NCI-H82 (cell line): ENCODE results near the gene SMC3.
A peak's percentile ranks its signal among the peaks of the same experiment; 100 is the strongest.

ENCODE experiments used
- DNase-seq: peaks from one replicate; lab custom pipeline; 2025; lab: John Stamatoyannopoulos, UW

SMC3 gene

GRCh38 chr10:110546077-110546476 lies 21.4 kb upstream of the SMC3 start:
- no peak for DNase-seq

GRCh38 chr10:110546499-110547110 lies 20.9 kb upstream of the SMC3 start:
- DNase-seq = no peak

DNA sequence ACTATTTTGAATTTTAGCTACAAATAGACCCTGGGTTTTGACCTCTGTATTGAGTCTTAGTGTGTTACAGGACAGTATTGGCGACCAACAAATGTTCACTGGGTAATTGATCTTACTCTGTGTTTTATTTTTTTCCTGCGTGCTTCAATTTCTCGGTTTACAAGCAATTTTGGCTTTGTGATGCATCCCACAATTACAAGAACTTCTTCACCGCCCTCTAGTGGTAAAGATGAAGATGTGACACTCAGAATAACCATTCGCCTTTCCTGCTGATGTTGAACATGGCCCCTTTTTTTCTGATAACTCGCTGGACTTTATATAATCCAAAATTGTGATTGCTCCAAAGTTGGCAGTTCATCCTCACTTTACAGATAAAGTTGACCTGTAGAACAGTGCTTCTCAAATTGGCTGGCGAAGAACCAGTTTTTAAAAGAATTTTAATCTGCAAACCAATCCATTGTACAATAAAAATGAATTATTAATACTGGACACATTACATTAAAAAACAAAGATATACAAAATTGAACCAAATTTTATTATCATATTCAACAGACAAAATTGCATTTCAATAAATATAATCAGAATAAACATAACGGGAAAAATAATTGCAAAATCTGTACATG lies 20.2 kb upstream of the SMC3 start:
- peak; percentile 69 for DNase-seq

GRCh38 chr10:110548002-110548401 lies 19.5 kb upstream of the SMC3 start:
- DNase-seq = no peak

- no peak for DNase-seq
Measured at GRCh38 chr10:110549211-110549610, 18.3 kb upstream of the SMC3 start.

DNA sequence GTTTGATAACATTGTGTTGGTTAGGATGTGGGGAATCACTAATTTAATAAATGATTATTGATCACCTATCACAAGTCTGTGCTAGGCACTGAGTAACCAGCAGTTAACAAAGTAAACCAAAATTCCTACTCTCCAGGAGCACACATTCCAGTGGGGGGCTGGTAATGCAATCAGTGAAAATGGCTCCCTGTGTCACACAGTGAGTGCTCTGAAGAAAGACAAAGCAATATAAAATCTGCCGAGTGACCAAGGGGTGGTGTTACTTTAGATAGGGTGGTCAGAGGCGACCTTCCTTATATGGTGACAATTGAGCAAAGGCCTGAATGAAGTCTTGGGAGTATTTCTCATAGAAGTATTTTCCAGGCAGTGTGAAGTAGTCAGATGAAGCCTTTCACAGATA lies 13.6 kb upstream of the SMC3 start:
- no peak for DNase-seq

GRCh38 chr10:110556296-110556695 lies 11.2 kb upstream of the SMC3 start:
- no peak for DNase-seq

DNA sequence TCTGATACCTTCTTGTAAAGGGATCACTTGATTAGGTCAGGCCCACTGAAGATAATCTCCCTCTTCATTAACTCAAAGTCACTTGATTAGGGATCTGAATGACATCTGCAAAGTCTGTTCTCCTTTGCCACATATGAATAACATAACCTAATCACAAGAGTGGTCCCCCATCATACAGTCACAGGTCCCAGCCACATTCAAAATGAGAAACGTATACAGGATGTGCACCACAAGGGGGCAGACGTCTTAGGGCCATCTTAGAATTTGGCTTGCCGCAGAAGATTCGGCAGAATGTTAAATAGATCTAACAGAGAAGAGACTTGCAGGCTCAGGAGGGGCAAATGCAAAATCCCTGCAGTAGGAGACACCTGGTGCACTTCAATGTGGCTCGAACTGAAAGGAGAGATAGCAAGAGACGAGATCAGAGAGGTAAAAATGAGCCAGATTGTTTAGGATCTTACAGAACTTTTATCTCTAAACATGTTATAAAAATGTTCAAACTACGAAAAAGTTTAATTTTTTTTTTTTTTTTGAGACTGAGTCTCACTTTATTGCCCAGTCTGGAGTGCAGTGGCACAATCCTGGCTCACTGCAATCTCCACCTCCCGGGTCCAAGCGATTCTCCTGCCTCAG lies 10.4 kb upstream of the SMC3 start:
- DNase-seq = peak; percentile 86

DNA sequence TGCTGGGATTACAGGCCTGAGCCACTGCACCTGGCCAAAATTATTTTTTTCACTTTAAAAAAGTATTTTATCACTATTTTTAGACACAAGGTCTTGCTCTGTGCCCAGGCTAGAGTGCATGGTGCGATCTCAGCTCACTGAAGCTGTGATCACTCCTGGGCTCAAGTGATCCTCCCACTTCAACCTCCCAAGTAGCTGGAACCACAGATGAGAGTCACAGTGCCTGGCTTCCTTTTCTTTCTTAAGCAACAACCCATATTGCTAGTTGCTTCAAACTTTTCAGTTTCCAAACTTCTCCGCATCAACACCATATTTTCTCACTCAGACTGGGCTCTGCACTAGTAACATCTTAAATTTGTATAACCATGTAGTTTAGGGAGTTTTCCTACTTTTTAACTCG lies 9.5 kb upstream of the SMC3 start:
- DNase-seq = no peak

DNA sequence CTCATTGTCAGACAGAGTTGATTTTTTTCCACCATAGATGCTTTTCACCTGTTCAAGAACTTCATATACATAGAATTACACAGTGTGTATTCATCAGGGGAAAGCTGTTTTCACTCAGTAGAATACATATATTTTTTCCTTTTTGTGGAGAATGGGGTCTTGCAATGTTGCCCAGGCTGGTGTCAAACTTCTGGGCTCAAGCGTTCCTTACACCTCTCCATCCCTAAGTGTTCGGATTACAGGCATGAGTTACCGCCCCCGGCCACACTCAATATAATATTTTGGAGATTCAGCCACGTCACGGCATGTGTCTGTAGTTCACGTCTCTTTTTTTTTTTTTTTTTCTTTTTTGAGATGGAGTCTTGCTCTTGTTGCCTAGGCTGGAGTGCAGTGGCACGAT lies 7.5 kb upstream of the SMC3 start:
- DNase-seq = no peak

- DNase-seq = no peak
Measured at GRCh38 chr10:110561292-110561691, 6.2 kb upstream of the SMC3 start.

DNA sequence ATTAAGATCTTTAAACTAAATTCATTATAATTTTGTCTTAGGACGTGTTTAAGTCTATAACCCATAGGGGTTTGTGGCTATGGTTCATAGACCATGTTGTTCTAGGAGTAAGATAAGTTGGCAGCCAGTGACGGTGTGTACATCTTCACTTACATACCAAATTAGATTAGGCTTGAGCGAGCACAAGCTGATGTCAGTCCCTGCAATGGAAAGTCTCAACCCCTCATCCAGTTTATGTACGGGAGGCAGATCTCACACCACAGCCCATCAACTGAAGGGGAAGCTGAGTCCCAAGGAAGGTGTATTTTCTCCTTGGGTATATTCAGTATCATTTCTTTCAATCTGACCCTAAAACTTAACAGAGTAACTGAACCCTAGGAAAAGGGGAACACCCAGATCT lies 5.1 kb upstream of the SMC3 start:
- peak; percentile 69 for DNase-seq

DNA sequence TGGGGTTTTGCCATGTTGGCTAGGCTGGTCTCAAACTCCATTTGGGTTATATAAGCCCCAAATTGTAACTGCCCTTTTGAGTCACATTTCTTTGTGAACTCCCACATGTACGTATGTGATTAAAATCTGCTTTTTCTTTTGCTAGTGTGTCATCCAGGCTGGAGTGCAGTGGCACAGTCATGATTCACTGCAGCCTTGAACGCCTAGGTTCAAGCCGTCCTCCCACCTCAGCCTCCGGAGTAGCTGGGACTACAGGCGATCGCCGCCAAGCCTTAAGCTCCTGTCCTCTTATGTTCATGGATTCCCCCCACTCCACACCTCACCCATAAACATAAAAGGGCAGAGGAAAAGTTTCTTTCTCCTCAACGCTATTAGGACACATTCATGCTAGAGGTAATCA lies 4.4 kb upstream of the SMC3 start:
- DNase-seq = peak; percentile 8

DNA sequence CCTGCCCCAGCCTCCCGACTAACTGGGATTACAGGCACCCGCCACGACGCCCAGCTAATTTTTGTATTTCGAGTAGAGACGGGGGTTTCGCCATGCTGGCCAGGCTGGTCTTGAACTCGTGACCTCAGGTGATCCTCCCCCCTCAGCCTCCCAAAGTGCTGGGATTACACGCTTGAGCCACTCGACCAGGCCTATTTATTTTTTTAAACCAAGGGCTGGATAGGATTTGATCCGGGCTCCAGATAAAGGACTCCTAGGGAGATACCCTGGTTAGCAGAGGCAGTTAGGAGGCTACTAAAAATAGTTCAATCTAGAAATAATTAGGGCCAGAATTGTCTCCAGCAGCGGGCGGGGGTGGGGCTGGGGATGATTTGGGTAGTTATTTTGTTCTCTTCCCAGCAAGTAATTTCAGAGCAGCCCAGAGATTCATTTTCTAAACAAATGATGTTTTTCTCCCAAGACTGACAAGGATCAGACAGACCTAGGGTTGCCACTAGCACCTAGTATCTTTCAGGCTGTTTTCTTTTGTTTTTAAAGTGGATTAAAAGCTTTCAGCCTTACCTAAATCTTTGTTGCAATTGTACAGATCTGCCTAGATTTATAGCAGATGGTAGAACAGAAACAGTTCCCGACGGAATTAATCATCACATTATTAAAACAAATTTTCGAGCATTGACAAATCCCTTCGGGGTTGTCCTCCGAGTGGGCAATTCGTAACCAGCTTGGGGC lies 859 bp upstream of the SMC3 start:
- DNase-seq = peak; percentile 72

- peak; percentile 61 for DNase-seq
Measured at GRCh38 chr10:110568055-110568735, 700 bp downstream of the SMC3 start.

DNA sequence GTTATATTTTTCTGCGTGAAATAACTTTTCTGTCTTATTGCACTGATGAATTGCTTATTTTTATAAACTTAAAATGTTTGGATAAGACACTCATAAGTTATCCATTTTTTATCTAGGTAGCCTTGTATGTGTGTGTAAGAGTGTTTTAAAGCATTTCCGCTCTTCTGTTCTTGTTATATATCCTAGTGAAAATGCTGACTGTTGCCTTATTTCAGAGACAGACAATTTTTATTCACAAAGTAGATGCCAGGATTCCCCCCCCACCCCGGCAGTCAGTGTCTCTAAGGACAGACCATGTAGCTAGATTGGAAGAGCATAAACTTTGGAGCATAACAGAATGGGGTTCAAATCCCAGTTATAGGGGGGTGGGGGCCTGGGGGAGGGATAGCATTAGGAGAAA lies 1.6 kb downstream of the SMC3 start:
- DNase-seq = no peak

GRCh38 chr10:110569736-110570135 lies 2.2 kb downstream of the SMC3 start:
- DNase-seq = peak; percentile 13

GRCh38 chr10:110571093-110571743 lies 3.7 kb downstream of the SMC3 start:
- peak; percentile 29 for DNase-seq

DNA sequence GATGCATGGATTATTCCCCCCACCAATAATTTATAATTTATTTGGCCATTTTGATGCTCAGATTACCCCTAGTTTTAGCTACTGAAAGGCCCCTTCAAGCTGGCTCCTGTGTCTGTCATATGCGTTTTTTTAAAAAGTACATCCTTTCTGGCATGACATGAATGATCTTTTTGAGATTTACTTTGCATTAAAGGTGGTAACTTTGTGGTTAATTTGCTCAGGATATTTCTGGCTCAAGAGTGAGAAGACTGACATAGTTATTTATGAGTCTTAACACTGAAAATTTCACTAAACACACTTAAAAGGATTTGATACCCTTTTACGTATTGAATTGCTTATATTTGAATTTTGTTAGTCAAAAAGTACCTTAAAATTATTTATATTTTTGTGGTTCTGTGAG lies 5.4 kb downstream of the SMC3 start:
- DNase-seq = no peak

DNA sequence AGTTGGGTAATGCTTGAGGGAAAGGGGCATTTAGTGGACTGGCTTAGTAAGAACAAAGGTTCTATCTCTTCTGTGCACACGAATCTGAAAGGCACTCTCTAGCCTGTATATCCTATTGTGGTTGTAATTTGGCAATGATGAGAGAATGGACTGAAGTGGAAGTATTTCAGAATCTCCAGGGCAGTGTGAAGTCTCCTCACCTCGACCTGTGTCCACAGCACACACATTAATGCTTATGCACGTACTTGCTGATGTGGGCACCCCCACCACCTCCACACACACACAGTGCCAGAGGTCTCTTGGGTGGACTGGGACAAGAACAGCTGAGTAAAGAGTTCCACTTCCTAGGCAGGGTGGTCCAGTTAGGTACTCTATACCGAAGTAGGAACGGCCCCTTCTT lies 6.9 kb downstream of the SMC3 start:
- DNase-seq = no peak

DNA sequence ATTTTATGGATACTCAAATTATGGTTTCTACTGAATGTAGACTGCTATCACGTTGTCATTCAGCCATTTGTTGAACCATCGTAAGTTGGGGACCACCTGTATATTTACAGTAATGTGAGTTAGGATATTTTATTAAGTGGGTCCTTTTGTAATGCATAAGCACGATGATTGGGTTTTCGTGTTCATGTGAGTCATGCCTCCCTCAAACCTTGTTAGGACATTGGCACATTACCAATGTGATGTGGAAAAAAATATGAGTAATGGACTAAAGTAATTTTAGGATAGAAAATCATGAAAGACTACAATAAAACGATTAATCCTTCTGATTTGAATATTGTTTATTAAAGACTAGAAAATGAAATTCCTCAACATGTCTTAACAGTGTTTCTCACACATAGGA lies 8.7 kb downstream of the SMC3 start:
- no peak for DNase-seq

- DNase-seq = no peak
Measured at GRCh38 chr10:110577056-110577455, 9.6 kb downstream of the SMC3 start.
